Loucy (cell line): ENCODE measurements around the gene DMXL2.
A peak's percentile ranks its signal among the peaks of the same experiment; 100 is the strongest.

Experiments
- EZH2phosphoT487 ChIP-seq: fragments of 200-600 bp; IDR thresholded peaks from 2 replicates; pipeline ENCODE4 v1.6.1; 2018; ENCODE audit warnings: antibody characterized with exemption, mild to moderate bottlenecking, moderate library complexity, borderline replicate concordance
- TF ChIP-seq, protein P1 (sequence below): fragments of 200-600 bp; sonication (generic); conservative IDR thresholded peaks from 2 replicates; pipeline ENCODE4 v1.5.1; 2014; ENCODE audit warnings: mild to moderate bottlenecking, antibody characterized with exemption, low read length

GRCh38 chr15:51589881-51590568 is 32.5 kb downstream of the DMXL2 start:
- TF ChIP-seq, protein P1, sequence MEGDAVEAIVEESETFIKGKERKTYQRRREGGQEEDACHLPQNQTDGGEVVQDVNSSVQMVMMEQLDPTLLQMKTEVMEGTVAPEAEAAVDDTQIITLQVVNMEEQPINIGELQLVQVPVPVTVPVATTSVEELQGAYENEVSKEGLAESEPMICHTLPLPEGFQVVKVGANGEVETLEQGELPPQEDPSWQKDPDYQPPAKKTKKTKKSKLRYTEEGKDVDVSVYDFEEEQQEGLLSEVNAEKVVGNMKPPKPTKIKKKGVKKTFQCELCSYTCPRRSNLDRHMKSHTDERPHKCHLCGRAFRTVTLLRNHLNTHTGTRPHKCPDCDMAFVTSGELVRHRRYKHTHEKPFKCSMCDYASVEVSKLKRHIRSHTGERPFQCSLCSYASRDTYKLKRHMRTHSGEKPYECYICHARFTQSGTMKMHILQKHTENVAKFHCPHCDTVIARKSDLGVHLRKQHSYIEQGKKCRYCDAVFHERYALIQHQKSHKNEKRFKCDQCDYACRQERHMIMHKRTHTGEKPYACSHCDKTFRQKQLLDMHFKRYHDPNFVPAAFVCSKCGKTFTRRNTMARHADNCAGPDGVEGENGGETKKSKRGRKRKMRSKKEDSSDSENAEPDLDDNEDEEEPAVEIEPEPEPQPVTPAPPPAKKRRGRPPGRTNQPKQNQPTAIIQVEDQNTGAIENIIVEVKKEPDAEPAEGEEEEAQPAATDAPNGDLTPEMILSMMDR = 0 out of 2 replicates have a peak, but pooled peaks have one; percentile 11
- no peak for TF ChIP-seq EZH2phosphoT487
